GM12878 (cell line): Measurements from ENCODE around the gene WNT5A. TPM values are rescaled to one million over a fixed set of nuclear protein-coding genes. Genes with fewer than 3 reads are reported as not detected.

Experiments
- ATAC-seq: fragments of 200-7000 bp; cut with Tn5 transposase; 3 replicates; pipeline ENCODE4 v1.9.1; 2020; ENCODE audit warnings: mild to moderate bottlenecking, moderate library complexity
- BruUV-seq: library from RNA; stranded (reverse); fragments of 400-500 nt; replicated peaks from 2 replicates; lab custom pipeline; 2021; lab: Mats Ljungman, UMichigan
- CTCF ChIA-PET: fragments of 300-600 bp; sonication (Branson Sonifier 250); formaldehyde crosslinking; extraction: SDS; loops from one replicate; lab custom pipeline; 2021; ENCODE audit warnings: inconsistent platforms; lab: Yijun Ruan, JAX
- POLR2A ChIA-PET: fragments of 350-600 bp; formaldehyde crosslinking; extraction: SDS; loops from one replicate; lab custom pipeline; 2021; ENCODE audit warnings: inconsistent platforms; lab: Charles Lee
- RAD21 ChIA-PET: fragments of 300-600 bp; sonication (Branson Sonifier 250); formaldehyde crosslinking; loops from one replicate; lab custom pipeline; 2023; ENCODE audit warnings: antibody characterized with exemption; ENCODE audit not compliant: unreplicated experiment; lab: Charles Lee
- SMC1A ChIA-PET: fragments of 300-600 bp; sonication (Branson Sonifier 250); formaldehyde crosslinking; loops from one replicate; lab custom pipeline; 2023; ENCODE audit not compliant: unreplicated experiment, uncharacterized antibody; lab: Charles Lee
- DNase-seq: peaks from one replicate; pipeline ENCODE4 v3.0.0-alpha.2; 2011; ENCODE audit warnings: low read depth, low spot score
- FAIRE-seq: peaks from 3 replicates; lab custom pipeline; 2011; peaks lifted over from hg19 to GRCh38; lab: Jason Lieb, UNC
- H2AFZ ChIP-seq: 2 replicates; pipeline ENCODE4 v1.6.0; 2011; ENCODE audit warnings: low read depth, low read length, control low read depth; ENCODE audit not compliant: control insufficient read depth
- H3K27ac ChIP-seq: 2 replicates; pipeline ENCODE4 v1.5.1; 2011; ENCODE audit warnings: control low read depth; ENCODE audit not compliant: control insufficient read depth, insufficient read depth
- H3K27me3 ChIP-seq, 2 experiments: replicated peaks in 1 of 2; 2 replicates each; pipeline versions ENCODE4 v1.6.0 to v1.6.1; 2011; ENCODE audit warnings: low read length in 1 of 2; ENCODE audit not compliant: control insufficient read depth in 2 of 2, insufficient read depth in 2 of 2
- H3K36me3 ChIP-seq, 2 experiments: 2 replicates each; pipeline ENCODE4 v1.5.1; 2011; ENCODE audit warnings: low read length in 1 of 2; ENCODE audit not compliant: control insufficient read depth in 2 of 2, insufficient read depth in 2 of 2
- H3K4me1 ChIP-seq: 2 replicates; pipeline ENCODE4 v1.6.1; 2011; ENCODE audit warnings: mild to moderate bottlenecking, low read length, moderate library complexity, mixed read lengths; ENCODE audit not compliant: control insufficient read depth, insufficient read depth
- H3K4me2 ChIP-seq: 2 replicates; pipeline ENCODE4 v1.6.0; 2011; ENCODE audit warnings: control low read depth; ENCODE audit not compliant: control insufficient read depth, insufficient read depth
- H3K4me3 ChIP-seq: fragments of 200-600 bp; sonication (generic); 2 replicates; pipeline ENCODE4 v1.5.1; 2016
- H3K79me2 ChIP-seq: 2 replicates; pipeline ENCODE4 v1.6.0; 2011; ENCODE audit warnings: low read length; ENCODE audit not compliant: control insufficient read depth, insufficient read depth
- H3K9ac ChIP-seq: 2 replicates; pipeline ENCODE4 v1.8.0; 2011; ENCODE audit warnings: low read length, control low read depth, mixed read lengths; ENCODE audit not compliant: control insufficient read depth, insufficient read depth
- H3K9me3 ChIP-seq: replicated peaks from 3 replicates; pipeline ENCODE4 v1.5.1; 2011; ENCODE audit warnings: mild to moderate bottlenecking, low read length; ENCODE audit not compliant: control insufficient read depth, insufficient read depth
- H4K20me1 ChIP-seq: 2 replicates; pipeline ENCODE4 v1.6.0; 2011; ENCODE audit not compliant: control insufficient read depth, insufficient read depth
- CEBPB ChIP-seq, 2 experiments: fragments of 150-350 bp in 1 of 2; IDR thresholded peaks; 2 replicates each; pipeline ENCODE4 v1.6.1; 2012 to 2014; ENCODE audit warnings: low read depth in 2 of 2, low read length in 2 of 2, borderline replicate concordance in 1 of 2, inconsistent platforms in 1 of 2
- ESRRA ChIP-seq: IDR thresholded peaks from 2 replicates; pipeline ENCODE4 v1.6.1; 2012; ENCODE audit warnings: mild to moderate bottlenecking, low read length, improper control_type of control experiment
- EZH2 ChIP-seq: IDR thresholded peaks from 2 replicates; pipeline ENCODE4 v1.6.1; 2012; ENCODE audit warnings: low read depth, mild to moderate bottlenecking, control low read depth, inconsistent platforms, low read length, borderline replicate concordance; ENCODE audit not compliant: control insufficient read depth
- FOXK2 ChIP-seq: fragments of 450-650 bp; IDR thresholded peaks from 2 replicates; pipeline ENCODE4 v1.6.1; 2017; ENCODE audit warnings: mild to moderate bottlenecking, moderate library complexity
- GABPA ChIP-seq: IDR thresholded peaks from 2 replicates; pipeline ENCODE4 v1.6.1; 2014; ENCODE audit warnings: antibody characterized with exemption, low read depth, mild to moderate bottlenecking, inconsistent platforms
- JUNB ChIP-seq: IDR thresholded peaks from 2 replicates; pipeline ENCODE4 v1.6.1; 2016; ENCODE audit warnings: antibody characterized with exemption, mild to moderate bottlenecking
- MEF2B ChIP-seq: fragments of 450-650 bp; IDR thresholded peaks from 2 replicates; pipeline ENCODE4 v1.6.1; 2018; ENCODE audit warnings: mild to moderate bottlenecking, moderate library complexity; ENCODE audit not compliant: partially characterized antibody, poor library complexity, severe bottlenecking
- MTA2 ChIP-seq: fragments of 450-650 bp; IDR thresholded peaks from 2 replicates; pipeline ENCODE4 v1.6.1; 2016; ENCODE audit warnings: low read depth, mild to moderate bottlenecking, moderate library complexity
- NBN ChIP-seq: fragments of 450-650 bp; IDR thresholded peaks from 2 replicates; pipeline ENCODE4 v1.6.1; 2016
- PAX8 ChIP-seq: fragments of 450-650 bp; IDR thresholded peaks from 2 replicates; pipeline ENCODE4 v1.6.1; 2017; ENCODE audit warnings: mild to moderate bottlenecking, moderate library complexity
- RB1 ChIP-seq: fragments of 450-650 bp; formaldehyde crosslinking; IDR thresholded peaks from 2 replicates; pipeline ENCODE4 v1.6.1; 2017; ENCODE audit warnings: mild to moderate bottlenecking, borderline replicate concordance
- TAF1 ChIP-seq: IDR thresholded peaks from 2 replicates; pipeline ENCODE4 v1.6.1; 2011; ENCODE audit warnings: mild to moderate bottlenecking, low read depth, low read length, borderline replicate concordance
- WRNIP1 ChIP-seq: IDR thresholded peaks from 2 replicates; pipeline ENCODE4 v1.6.1; 2011; ENCODE audit warnings: low read depth, low read length, improper control_type of control experiment, borderline replicate concordance
- WGBS: methylation state at CpG from one replicate; pipeline ENCODE4 v1.1.6; 2016; ENCODE audit warnings: low lambda C conversion rate; ENCODE audit not compliant: insufficient replicate concordance, insufficient coverage; ENCODE audit errors: missing lambda C conversion rate; 5-methylcytosine and 5-hydroxymethylcytosine counted together
- in situ Hi-C: fragments of 300-500 bp; cut with MboI; formaldehyde crosslinking; loops from 9 replicates; pipeline ENCODE4 v1.14.3; 2018; ENCODE audit warnings: mixed read lengths
- intact Hi-C: fragments of 100-400 bp; cut with micrococcal nuclease; formaldehyde crosslinking; loops from one replicate; pipeline ENCODE4 v1.14.2; 2022; ENCODE audit not compliant: unreplicated experiment
- polyA plus RNA-seq, 11 experiments: library from polyadenylated mRNA; depleted of rRNA in 4 of 11; unstranded in 6 of 11; stranded (reverse) in 5 of 11; fragments of >200 nt; fragmentation: Nextera tagmentation in 4 of 11; fragmentation: Illumina TruSeq in 1 of 11; extraction: Ambion mirVana in 4 of 11; extraction: Trizol in 1 of 11; gene quantifications; 1 replicate in 1 of 11; 2 replicates in 10 of 11; pipeline versions ENCODE4 v1.2.1 to v1.2.3, GENCODE V29; 2011 to 2016; ENCODE audit warnings: inconsistent platforms in 2 of 11, missing spikeins in 2 of 11, low read depth in 1 of 11
- total RNA-seq, 4 experiments: library from RNA; depleted of rRNA in 3 of 4; stranded (reverse); fragments of >200 nt in 3 of 4; fragmentation: Illumina TruSeq in 1 of 4; extraction: Trizol in 1 of 4; gene quantifications; 2 replicates each; pipeline versions ENCODE4 v1.2.1 to v1.2.3, GENCODE V29; 2013 to 2021
- TF ChIP-seq, protein P1 (sequence below), 3 experiments: IDR thresholded peaks in 2 of 3; conservative IDR thresholded peaks in 1 of 3; 2 replicates each; pipeline ENCODE4 v1.5.1; 2011; ENCODE audit warnings: low read depth in 3 of 3, low read length in 3 of 3, mild to moderate bottlenecking in 3 of 3, control low read depth in 2 of 3, moderate library complexity in 2 of 3, inconsistent platforms in 1 of 3, mixed read lengths in 1 of 3; ENCODE audit not compliant: control insufficient read depth in 2 of 3, insufficient read depth in 1 of 3; ENCODE audit errors: extremely low read depth in 1 of 3
- TF ChIP-seq, protein P2 (sequence below): fragments of 150-350 bp; IDR thresholded peaks from 2 replicates; pipeline ENCODE4 v1.6.1; 2014; ENCODE audit warnings: mild to moderate bottlenecking, low read depth, low read length

WNT5A gene
- total and polyA plus RNA-seq, 10 of the 15 experiments (the other 5 are each of a cell fraction or from before 2014, with no cell fraction given), result 0.06 to 2.8 (median 0.39) TPM

DNA sequence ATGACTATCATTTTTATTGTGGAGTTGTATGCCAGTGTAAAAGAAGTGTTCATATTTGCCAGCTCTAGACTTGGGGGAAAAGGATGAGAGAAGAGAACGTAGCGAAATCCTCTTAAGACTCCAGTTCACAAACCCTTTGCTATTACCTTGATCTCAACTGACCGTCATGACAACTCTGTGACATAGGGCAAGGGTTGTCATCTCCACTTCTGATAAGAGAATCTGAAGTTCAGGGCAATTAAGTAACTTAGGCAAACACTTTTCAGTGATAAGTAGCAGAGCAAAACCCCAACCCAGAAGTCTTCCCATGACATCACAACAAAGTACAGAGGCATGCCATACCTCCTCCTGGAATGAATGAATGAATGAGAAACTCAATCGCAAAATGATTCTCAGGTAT, 40.3 kb upstream of the WNT5A start:
- H3K4me1 ChIP-seq, result no peaks in the 10 kb centered on the region
- no peak for TF ChIP-seq RB1
- TF ChIP-seq EZH2, result no peak
- TF ChIP-seq, protein P1, sequence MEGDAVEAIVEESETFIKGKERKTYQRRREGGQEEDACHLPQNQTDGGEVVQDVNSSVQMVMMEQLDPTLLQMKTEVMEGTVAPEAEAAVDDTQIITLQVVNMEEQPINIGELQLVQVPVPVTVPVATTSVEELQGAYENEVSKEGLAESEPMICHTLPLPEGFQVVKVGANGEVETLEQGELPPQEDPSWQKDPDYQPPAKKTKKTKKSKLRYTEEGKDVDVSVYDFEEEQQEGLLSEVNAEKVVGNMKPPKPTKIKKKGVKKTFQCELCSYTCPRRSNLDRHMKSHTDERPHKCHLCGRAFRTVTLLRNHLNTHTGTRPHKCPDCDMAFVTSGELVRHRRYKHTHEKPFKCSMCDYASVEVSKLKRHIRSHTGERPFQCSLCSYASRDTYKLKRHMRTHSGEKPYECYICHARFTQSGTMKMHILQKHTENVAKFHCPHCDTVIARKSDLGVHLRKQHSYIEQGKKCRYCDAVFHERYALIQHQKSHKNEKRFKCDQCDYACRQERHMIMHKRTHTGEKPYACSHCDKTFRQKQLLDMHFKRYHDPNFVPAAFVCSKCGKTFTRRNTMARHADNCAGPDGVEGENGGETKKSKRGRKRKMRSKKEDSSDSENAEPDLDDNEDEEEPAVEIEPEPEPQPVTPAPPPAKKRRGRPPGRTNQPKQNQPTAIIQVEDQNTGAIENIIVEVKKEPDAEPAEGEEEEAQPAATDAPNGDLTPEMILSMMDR (IDR thresholded peaks at IDR 0.05 in 2 of 3, conservative IDR thresholded peaks at IDR 0.05 in 1 of 3; ENCODE audit: control insufficient read depth in 2 of 3, extremely low read depth in 1 of 3, insufficient read depth in 1 of 3, low read depth in 3 of 3, low read length in 3 of 3), result no peak
- TF ChIP-seq MTA2, result no peak
- no peak for TF ChIP-seq NBN
- TF ChIP-seq FOXK2, result no peak
- TF ChIP-seq, protein P2, sequence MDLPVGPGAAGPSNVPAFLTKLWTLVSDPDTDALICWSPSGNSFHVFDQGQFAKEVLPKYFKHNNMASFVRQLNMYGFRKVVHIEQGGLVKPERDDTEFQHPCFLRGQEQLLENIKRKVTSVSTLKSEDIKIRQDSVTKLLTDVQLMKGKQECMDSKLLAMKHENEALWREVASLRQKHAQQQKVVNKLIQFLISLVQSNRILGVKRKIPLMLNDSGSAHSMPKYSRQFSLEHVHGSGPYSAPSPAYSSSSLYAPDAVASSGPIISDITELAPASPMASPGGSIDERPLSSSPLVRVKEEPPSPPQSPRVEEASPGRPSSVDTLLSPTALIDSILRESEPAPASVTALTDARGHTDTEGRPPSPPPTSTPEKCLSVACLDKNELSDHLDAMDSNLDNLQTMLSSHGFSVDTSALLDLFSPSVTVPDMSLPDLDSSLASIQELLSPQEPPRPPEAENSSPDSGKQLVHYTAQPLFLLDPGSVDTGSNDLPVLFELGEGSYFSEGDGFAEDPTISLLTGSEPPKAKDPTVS, result no peak
- no peak for TF ChIP-seq GABPA
- no peak for TF ChIP-seq PAX8
- no peak for TF ChIP-seq CEBPB (IDR thresholded peaks at IDR 0.05; ENCODE audit: borderline replicate concordance in 1 of 2, low read depth in 2 of 2, low read length in 2 of 2)
- TF ChIP-seq JUNB, result no peak
- no peak for TF ChIP-seq TAF1
- no peak for TF ChIP-seq MEF2B
- no peak for TF ChIP-seq WRNIP1
- TF ChIP-seq ESRRA, result no peak
- no peak overlapping the region for H2AFZ ChIP-seq
- ChIA-PET CTCF (no interaction called here), POLR2A (no interaction called here), SMC1A (no interaction called here), RAD21 (no interaction called here)
- H3K4me2 ChIP-seq, result no peak overlapping the region
- WGBS, result 68% methylated on average over 4 of the region's 4 CpGs
- DNase-seq, result no peak
- no TSS peak for BruUV-seq
- in situ Hi-C loops (no loop called here), intact Hi-C loops (no loop called here)
- no peaks in the 10 kb centered on the region for H3K36me3 ChIP-seq
- FAIRE-seq, result no peak
- ATAC-seq, result no peak
- H4K20me1 ChIP-seq, result no peaks in the 10 kb centered on the region
- no peaks in the 10 kb centered on the region for H3K27me3 ChIP-seq
- H3K4me3 ChIP-seq, result no peak overlapping the region
- H3K9ac ChIP-seq, result no peak overlapping the region
- H3K79me2 ChIP-seq, result no peaks in the 10 kb centered on the region
- H3K27ac ChIP-seq, result no peak overlapping the region
- H3K9me3 ChIP-seq, result no peaks in the 10 kb centered on the region
